AG04449 (cell line): ENCODE measurements around the gene TRERF1.

Experiments used
- CTCF ChIA-PET: fragments of 350-600 bp; formaldehyde crosslinking; extraction: SDS; loops from one replicate; lab custom pipeline; 2021; ENCODE audit warnings: antibody characterized with exemption; lab: Yijun Ruan, JAX
- POLR2A ChIA-PET: fragments of 400-600, 350-600 bp; formaldehyde crosslinking; extraction: SDS; loops from one replicate; lab custom pipeline; 2020; ENCODE audit warnings: antibody characterized with exemption, inconsistent platforms; lab: Yijun Ruan, JAX
- DNase-seq: peaks from one replicate; pipeline ENCODE4 v3.0.0-alpha.2; 2010; ENCODE audit warnings: low read depth, low spot score
- H3K4me3 ChIP-seq: 2 replicates; pipeline ENCODE4 v1.5.1; 2011; ENCODE audit warnings: low read depth, mild to moderate bottlenecking, control low read depth, low read length
- TF ChIP-seq, protein P1 (sequence below): IDR thresholded peaks from one replicate; pipeline ENCODE4 v1.5.1; 2011; ENCODE audit warnings: mild to moderate bottlenecking, moderate library complexity, low read length, control low read depth, inconsistent platforms; ENCODE audit not compliant: insufficient read depth; ENCODE audit errors: missing control alignments

The TRERF1 gene

DNA sequence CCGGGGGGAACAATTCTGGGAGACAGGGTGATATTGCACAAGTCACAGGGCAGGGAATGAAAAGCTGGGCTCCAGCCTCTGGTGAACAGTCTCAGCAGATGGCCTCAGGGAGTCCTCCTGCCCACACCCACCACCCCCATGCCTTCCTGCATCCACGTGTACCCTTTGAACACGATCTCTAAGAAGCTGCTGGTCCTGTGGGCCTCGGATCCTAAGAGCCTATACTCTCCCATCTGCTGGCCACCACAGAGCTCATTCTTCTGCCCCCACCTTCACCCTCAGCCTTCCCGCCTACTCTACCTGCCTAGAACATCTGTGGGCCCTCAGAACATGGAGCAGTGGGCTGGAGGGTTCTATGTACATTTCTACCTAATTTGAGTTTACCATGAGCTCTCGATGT is 60.3 kb downstream of the TRERF1 start:
- TF ChIP-seq, protein P1, sequence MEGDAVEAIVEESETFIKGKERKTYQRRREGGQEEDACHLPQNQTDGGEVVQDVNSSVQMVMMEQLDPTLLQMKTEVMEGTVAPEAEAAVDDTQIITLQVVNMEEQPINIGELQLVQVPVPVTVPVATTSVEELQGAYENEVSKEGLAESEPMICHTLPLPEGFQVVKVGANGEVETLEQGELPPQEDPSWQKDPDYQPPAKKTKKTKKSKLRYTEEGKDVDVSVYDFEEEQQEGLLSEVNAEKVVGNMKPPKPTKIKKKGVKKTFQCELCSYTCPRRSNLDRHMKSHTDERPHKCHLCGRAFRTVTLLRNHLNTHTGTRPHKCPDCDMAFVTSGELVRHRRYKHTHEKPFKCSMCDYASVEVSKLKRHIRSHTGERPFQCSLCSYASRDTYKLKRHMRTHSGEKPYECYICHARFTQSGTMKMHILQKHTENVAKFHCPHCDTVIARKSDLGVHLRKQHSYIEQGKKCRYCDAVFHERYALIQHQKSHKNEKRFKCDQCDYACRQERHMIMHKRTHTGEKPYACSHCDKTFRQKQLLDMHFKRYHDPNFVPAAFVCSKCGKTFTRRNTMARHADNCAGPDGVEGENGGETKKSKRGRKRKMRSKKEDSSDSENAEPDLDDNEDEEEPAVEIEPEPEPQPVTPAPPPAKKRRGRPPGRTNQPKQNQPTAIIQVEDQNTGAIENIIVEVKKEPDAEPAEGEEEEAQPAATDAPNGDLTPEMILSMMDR: no peak
- no peak for DNase-seq
- POLR2A ChIA-PET: no interaction called here
- CTCF ChIA-PET: interaction anchor here (1.0 kb wide), 1 partner anchor 10 kb away, joined by 3 read pairs; no protein-coding TSS in a partner anchor
- no peak overlapping the region for H3K4me3 ChIP-seq

DNA sequence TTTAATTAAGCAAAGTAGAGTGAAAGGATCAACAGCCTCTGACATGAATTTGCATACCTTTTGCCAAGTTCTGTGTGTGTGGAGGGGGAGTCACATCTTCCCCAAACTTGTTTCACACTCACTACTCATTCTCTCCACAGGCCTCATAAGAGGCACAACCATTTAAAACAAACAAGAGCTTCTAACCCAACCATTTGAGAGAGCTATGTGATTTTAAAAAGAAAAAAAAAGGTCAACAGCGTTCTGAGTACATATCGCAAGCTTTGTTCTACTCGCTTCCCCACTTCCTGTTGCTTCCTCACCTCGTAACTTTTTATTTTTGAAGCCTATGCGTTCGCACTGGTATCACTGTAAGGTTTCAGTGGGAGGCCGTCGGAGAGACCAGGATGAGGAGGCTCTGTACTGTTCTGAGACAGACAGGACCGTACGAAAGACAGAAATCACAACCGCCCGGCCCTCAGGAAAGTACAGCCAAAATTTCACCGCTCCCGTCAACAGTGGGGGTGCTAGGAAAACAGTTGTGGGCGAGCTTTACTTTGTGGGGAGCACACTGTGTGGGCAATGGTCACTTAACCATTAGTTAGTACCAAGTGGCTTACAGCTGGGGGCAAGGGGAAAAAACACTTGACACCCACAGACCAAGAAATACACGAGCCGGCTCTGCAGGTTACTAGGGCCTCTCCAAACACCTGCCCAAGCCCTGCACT is 61.3 kb downstream of the TRERF1 start:
- ChIA-PET CTCF (interaction anchor here (0.8 to 1.8 kb wide), 5 partner anchors 9 to 157 kb away, joined by 3 to 7 read pairs (median 3); no protein-coding TSS in a partner anchor), POLR2A (no interaction called here)
- DNase-seq: no peak
- H3K4me3 ChIP-seq: no peak overlapping the region
- TF ChIP-seq, protein P1: no peak

DNA sequence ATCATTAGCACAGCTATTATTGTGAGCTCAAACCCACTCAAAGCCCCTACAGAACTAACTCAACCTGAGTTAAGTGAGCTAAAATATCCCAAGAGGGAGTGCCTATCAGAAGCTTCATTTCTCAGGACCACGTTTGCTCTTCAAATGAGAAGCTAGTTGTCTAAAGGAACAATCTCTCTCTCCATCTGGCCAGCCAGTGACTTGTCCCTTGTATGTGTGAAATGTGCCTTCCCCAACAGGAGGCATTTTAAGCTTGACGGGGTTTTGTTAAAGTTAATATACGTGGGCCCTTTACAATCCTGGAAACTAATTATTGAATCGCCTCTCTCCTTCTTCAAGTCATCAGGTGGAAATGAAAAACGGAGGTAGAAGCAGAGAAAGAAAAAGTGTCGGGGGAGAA is 62.0 kb downstream of the TRERF1 start:
- no peak overlapping the region for H3K4me3 ChIP-seq
- TF ChIP-seq, protein P1: no peak
- no peak for DNase-seq
- ChIA-PET POLR2A (no interaction called here), CTCF (interaction anchor here (0.8 to 1.8 kb wide), 5 partner anchors 9 to 158 kb away, joined by 3 to 7 read pairs (median 3); no protein-coding TSS in a partner anchor)

DNA sequence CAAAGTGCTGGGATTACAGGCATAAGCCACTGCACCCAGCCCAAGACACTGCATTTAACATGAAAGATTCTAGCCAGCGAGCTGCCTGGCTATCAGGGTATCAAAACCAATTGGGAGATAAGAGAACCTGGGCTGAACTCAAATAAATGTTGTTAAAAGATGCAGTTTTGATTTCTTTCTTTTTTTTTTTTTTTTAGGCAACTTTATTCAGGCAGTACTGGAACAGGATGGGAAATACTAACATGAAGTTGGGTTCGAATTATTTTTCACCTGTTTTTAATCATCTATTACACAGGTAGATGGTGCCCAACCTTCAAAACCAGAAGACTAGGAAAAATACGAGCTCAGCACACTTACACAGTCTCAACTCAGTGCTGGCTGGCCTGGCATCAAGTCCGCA is 63.7 kb downstream of the TRERF1 start:
- ChIA-PET CTCF (interaction anchor here (1.1 to 1.4 kb wide), 2 partner anchors 11 to 160 kb away, joined by 3 to 5 read pairs; no protein-coding TSS in a partner anchor), POLR2A (no interaction called here)
- TF ChIP-seq, protein P1: no peak

DNA sequence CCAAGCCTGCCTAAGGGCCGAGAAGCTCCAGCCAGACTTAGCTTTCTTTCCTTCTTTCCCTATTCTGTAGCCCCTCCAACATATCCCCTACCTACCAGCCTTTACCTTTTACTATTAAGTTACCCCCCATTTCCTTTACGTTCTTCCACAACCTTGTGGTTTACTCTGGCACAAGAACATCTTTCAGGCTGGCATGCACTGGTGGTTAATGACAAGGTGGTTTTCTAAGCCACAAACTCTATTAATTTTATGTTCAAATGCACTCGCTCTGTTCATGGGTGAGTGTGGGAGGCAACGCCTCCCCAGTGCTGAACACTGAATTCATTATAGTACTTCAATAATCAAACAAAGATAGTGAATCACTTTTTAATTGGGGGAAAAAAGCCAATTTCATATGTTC is 64.4 kb downstream of the TRERF1 start:
- CTCF ChIA-PET: interaction anchor here (1.4 kb wide), 1 partner anchor 12 kb away, joined by 5 read pairs; no protein-coding TSS in a partner anchor
- no peak for DNase-seq
- H3K4me3 ChIP-seq: no peak overlapping the region
- POLR2A ChIA-PET: no interaction called here
- TF ChIP-seq, protein P1: no peak

More for the DNA sequence above, 63.7 kb downstream of the TRERF1 start:
- DNase-seq: no peak
- no peak overlapping the region for H3K4me3 ChIP-seq

DNA sequence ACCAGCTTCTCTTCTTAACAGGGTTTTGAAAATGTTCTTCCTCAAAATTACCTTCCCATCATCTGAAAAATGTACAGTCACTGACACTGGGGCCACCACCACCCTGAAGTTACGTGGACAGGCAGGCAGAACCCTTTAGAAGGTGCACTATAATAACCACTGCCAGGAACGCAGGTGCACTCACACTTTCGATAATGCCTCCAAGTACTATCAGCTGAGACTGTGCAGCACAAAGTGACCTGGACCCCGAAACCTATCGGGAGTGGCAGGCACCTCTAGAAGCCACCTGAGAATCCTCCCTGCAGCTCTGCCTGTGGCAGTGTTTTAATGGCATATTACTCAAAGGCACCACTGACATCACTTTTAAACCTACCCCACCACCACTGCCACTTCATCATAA is 66.4 kb downstream of the TRERF1 start:
- TF ChIP-seq, protein P1: no peak

More for the DNA sequence above, 66.4 kb downstream of the TRERF1 start:
- POLR2A ChIA-PET: no interaction called here
- CTCF ChIA-PET: no interaction called here
- DNase-seq: no peak
- H3K4me3 ChIP-seq: no peak overlapping the region
